GM21367 (cell line): ENCODE measurements around the gene CYB5RL.
"Not testable (repeated sequence)": the region's sequence is repeated elsewhere in the genome, so short reads cannot be mapped to it uniquely, and the experiment has no call there.

ENCODE experiments used
- ATAC-seq: cut with Tn5 transposase; IDR thresholded peaks from one replicate; pipeline ENCODE4 v1.9.1; 2021; ENCODE audit not compliant: unreplicated experiment

CYB5RL gene

DNA sequence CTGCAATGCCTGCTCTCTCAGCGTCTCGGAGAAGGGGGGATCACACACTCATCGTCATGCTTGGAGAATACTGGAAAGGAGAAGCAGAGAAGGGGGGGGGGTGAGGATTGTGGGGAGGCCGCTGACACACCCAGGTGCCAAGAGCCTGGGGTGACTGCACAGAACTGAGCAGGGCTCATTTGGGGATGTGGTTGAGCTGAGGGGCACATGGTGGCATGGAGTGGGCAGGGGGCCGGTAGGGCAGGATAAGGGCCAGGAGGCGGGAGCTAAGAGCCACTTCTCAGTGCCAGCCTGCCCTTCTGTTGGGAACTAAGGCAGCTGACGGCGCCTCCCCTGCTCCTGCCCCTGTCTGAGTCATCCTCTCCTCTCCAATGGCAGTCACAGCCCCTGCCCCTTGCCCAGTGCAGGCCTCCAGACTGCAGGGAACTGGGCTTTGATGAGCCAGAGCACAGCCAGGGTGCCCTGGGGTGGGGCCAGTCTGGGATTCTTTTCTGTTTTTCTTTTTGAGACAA is 27.3 kb upstream of the CYB5RL start:
- no peak for ATAC-seq

DNA sequence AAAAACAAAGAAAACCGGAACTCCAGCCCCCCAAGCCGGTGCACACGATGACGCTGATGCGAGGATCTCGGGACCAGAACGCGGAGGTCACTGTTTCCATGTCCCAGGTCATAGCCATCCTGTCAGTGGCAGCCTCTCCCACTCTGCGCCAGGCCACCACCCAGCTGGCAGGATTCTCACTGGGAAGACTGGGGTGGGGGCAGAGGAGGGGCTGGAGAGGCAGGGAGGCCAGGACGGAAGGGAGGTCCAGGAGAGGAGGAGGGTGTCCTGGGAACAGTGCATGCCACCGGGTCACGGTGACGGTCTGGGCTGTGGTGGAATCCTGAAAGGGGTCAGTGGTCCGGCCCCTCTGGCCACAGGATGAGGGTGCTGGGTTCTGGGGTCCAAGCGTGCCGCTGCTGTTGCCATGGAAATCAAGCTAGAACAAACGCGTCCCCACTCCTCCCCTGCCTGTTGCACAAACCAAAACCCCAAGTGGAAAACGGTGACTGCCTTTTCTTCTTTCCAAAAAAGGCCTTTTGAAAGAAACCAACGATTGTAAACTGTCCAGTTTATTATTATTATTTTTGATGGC is 26.2 kb upstream of the CYB5RL start:
- ATAC-seq: no peak

DNA sequence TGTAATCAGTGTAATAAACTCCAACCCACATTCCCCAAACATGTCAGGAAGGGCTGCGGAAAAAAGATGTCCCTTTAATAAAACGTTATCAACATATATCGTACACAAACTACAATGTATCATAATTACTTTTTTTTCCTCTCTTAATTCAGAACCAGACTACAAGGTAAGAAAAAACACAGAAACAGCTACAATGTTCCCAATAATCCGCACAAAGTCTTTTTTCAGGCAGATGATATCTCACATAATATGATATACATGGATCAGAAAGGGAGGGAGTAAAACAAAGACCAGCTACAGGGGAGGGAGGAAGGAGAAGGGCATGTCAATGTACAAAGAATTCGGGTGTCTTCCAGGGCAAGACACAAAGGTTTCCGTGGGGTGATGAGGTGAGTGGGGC is 25.5 kb upstream of the CYB5RL start:
- no peak for ATAC-seq

DNA sequence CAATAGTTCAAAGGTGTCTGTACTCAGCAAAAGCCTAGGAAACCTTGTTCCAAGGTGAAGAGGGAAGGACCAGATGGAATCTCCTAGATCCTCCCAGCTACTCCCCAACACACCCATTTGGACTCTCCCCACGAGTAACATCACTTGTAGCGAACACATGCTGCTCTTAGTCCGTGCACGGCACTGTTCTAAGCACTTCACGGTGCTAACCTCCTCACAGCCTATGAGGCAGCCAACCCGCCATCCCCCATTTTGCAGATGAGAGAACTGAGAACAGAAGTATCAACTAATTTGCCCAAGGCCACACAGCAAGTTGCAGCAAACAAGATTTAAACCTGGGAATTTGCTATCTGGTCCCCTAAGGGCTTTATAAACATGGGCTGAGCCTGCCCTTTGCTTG is 24.4 kb upstream of the CYB5RL start:
- ATAC-seq: no peak

- ATAC-seq: no peak
These were observed 23.8 kb upstream of the CYB5RL start for GRCh38 chr1:54223441-54224202.

DNA sequence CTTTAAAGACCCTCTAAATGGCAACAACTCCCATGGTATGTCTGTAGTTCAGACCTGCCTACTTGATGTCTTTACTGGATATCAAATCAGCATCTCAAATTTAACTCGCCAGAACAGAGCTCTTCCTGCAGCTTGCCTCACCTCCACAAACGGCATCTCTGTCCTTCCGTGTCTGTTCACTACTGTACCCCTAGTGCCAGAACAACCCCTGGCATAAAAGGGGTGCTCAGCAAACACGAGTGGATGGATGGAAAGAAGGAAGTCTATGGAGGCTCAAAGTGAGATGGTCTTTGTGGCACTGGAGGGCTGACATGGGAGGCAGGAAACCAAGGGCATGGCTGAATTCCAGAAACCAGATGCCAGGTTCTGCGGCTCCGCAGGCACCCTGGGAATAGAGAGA is 22.9 kb upstream of the CYB5RL start:
- no peak for ATAC-seq

DNA sequence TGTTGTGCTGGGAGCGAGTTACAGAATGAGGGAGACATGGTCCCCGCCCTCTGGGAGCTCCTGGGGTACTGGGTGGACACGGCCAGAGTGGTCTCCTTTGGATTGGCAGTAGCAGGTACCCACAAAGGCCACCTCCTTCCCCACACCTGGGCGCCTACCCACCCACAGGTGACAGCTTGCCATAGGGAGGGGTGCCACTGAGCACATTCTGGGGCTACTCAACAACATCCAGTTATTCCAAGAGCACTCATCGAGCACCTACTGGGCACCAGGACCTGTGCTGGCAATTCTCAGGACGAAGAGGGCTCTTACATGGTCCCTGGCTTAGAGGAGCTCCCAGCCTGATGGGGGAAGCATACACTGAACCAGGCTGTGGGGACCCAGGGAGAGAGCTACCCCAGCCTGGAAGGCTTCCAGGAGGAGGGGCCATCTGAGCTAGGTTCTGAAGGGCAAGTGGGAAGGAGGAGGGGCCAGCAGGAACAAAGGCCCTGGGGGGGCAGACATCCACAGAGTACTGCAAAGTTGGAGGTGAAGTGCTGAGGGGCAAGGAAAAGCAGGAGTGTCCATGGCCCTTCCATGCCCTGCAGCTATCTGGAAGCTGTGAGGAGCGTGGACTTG is 22.1 kb upstream of the CYB5RL start:
- no peak for ATAC-seq

DNA sequence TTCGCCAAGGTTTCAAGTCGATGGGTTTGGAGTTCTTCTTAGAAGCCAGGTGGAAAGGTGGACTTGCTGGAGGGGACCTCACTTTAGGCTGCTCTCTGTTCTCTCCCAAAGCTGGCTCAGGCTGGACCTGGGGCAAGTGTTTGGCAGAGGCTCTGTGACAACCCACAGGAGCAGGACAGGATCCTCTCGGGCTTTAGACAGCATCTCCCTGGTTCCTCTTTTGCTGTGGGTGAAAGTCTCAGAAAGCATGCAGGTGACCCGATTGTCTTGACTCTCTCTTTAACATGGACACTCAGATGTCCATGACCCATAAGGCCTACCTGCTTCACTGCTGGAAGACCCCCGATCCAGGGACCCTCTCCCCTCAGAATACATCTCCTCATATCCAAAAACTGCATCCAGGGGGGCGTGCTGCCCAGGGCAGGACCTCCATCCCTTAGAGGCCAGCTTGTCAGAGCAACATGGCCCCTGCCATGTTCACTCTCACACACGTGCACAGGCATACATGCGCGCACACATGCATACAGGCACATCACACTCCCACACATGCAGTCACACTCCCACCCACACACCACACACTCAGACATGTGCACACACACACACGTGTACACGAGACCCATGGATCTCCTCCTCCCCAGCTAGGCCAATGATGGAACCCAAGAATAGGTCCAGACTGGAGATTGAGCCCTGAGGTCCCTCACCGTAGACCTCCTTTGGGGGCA is 21.4 kb upstream of the CYB5RL start:
- no peak for ATAC-seq

- ATAC-seq: no peak
These were observed 20.4 kb upstream of the CYB5RL start for GRCh38 chr1:54220004-54220811.

DNA sequence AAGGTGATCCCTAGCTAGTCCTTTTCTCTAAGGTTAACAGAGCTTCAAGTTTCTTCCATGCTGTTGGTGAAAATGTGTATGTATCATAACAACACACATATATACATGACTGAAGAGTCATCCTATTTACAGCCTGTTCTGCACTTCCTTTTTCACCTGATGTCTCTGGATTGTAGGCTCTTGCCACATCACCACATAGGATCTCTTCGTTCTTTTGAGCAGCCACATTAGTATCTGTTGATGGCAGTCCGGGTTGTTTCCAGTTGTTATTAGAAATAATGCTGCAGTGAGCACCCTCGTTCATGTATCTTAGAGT is 19.8 kb upstream of the CYB5RL start:
- no peak for ATAC-seq

DNA sequence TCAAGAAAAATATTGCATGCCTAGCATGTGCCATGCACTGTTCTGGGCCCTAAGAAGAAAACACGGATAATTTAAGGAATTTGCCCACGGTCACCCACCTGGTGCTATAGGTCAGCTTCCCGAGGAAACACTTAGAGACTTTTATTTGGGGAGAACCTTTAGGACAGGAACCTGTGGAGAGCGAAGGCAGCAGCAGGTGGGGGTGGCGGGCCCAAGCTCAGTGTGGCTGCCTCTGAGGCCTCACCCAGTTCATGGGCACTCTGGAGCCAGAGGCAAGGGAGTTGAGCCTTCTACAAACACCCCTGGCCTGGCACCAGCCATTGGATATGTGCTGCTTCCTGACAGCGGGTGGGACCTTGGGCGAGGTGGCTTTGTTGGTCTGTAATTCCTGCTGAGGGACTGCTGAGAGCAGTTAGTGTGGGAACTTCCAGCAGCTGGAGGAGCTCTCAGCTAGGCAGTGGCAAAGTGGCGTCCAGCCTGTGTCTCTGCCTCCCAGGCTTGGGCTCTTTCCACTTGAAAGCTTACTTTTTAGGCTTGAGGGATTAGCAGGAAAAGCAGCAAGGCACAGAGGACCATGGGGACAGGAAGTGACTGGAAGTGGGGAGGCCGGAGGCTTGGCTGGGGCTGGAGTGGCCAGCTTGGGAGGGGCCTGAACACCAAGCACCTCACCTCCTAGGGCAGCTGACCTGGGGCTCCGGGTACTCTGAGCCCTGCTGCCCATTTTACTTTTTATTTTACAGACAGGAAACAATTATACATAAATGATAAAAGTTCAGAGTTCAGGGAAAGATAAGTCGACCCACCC is 19.3 kb upstream of the CYB5RL start:
- ATAC-seq: no peak

DNA sequence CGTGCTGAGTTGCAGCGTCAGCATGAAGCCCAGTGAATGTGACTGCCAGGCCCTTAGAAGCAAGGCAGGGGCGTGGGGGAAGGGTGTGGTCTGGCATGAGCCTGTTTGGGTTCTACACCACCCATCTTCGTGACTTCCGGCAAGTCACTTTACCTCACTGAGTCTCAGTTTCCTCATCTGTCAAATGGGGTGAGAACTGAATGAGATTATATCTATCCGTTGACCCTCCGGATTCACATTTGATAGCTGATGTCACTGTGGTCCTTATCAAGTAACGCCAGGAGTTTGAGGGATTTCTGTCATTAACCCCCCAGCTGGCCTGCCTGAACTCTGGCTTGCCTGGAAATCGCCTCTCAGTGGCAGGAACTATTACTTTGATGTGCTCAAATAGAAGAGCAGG is 15.7 kb upstream of the CYB5RL start:
- ATAC-seq: no peak

- ATAC-seq: no peak
These were observed 13.0 kb upstream of the CYB5RL start for GRCh38 chr1:54212872-54213271.

- not testable (repeated sequence) for ATAC-seq
These were observed 8.1 kb upstream of the CYB5RL start for GRCh38 chr1:54207896-54208295.

DNA sequence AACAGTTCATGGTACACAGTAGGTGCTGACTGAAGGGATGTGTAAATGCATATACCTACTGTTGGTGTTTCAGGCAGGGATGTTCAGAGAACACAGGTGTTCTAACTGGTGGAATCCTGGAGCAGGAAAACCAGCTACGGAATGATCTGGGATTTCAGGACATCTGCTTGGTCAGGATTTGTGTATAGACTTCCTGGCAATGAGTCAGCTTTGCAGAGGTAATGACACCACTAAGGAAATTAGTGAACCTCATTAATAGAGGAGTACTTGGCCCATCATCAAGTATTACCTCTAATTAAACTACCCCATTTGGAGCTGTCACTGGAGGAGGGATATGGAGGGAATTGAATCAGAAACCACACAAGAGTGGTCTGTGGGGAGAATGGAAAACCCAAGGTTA is 7.5 kb upstream of the CYB5RL start:
- ATAC-seq: no peak

- no peak for ATAC-seq
These were observed 4.4 kb upstream of the CYB5RL start for GRCh38 chr1:54204199-54204598.

- peak; percentile 7 for ATAC-seq
These were observed 728 bp upstream of the CYB5RL start for GRCh38 chr1:54200519-54200997.

- ATAC-seq: no peak
These were observed 572 bp downstream of the CYB5RL start for GRCh38 chr1:54199151-54199764.

DNA sequence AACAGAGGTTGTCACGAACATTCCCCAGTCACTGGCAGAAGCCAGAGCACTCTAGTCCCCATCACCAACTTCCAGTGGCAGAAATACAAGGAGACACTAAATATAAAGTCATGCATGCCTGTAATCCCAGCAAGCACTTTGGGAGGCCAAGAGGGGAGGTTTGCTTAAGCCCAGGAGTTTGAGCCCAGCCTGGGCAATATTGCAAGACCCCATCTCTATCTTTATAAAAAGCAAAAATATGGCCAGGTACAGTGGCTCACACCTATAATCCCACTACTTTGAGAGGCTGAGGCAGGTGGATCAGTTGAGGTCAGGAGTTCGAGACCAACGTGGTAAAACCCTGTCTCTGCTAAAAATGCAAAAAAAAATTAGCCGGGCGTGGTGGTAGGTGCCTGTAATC is 6.4 kb downstream of the CYB5RL start:
- ATAC-seq: no peak

DNA sequence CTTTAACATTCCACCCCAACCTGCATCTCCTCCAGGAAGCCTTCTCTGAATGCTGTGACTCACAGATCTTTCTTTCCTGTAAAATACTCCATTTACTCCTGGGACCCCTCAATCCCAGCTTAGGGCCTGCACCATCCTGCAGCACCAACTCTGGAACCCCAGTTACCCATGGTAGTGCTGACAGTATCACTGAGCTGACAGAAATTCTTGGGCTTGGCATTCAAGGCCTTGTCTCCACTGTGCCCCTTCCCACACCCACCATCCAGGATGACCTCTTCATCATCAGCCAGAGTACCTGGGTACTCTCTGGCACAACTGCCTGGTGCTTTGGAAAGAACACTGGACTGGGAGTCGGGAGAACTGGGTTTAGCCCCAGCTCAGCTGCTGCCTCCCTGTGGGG is 8.3 kb downstream of the CYB5RL start:
- ATAC-seq: no peak
